Measurements from ENCODE around the gene B3GNT9.

The B3GNT9 gene, protein sequence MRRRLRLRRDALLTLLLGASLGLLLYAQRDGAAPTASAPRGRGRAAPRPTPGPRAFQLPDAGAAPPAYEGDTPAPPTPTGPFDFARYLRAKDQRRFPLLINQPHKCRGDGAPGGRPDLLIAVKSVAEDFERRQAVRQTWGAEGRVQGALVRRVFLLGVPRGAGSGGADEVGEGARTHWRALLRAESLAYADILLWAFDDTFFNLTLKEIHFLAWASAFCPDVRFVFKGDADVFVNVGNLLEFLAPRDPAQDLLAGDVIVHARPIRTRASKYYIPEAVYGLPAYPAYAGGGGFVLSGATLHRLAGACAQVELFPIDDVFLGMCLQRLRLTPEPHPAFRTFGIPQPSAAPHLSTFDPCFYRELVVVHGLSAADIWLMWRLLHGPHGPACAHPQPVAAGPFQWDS
- total RNA-seq: 5.2 to 10.2 (median 8.9) reads per million in 3 donors

DNA sequence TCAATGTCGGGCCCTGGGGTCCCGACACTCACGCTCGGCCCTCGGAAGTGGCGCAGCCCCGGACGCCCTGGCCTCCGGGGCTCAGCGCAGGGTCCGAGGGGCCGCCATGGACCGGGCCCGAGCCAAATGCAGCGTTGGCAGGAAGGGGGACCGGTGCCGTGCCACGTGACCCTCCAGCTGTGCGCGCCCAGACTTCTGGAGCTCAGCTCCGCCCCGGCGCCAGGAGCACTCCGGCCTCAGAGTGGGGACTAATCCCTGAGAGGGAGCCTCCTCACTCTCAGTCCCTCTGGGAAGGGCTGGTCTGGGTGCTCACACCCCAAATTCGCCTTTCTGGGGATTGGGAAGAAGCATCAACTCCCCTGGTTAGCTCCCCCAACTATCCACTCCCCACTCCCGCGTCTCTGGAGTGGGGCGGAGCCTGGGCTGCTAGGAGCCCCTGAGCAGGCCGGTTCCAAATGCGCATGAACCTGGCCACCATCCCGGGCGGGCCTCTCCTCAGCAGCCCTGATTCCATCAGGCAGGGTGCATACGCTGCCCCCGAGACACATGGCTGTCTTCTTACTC, at the start of gene B3GNT9:
Gene B3GNT9, minus strand, starts transcription at position 166 of the 564 bp plus-strand sequence. CDS start 513 bp downstream, outside the sequence.
- no peaks in the 10 kb centered on the region for H3K9me3 ChIP-seq (ENCODE audit: control insufficient read depth, low read length)
- peak within 1 kb of the TSS; percentile 78 for H3K4me3 ChIP-seq (ENCODE audit: insufficient read depth, low read depth, low read length, poor library complexity, severe bottlenecking)
- no peaks in the 10 kb centered on the region for H3K27me3 ChIP-seq (replicated peaks; ENCODE audit: control insufficient read depth, insufficient read depth, low read length, poor library complexity, severe bottlenecking)
- peaks cover 17% of the 10 kb centered on the region for H3K36me3 ChIP-seq (ENCODE audit: control insufficient read depth, insufficient read depth, low read length)
- no peak for DNase-seq
- peaks cover 21% of the 10 kb centered on the region for H3K4me1 ChIP-seq (ENCODE audit: control insufficient read depth, insufficient read depth, low read length, poor library complexity, severe bottlenecking)
- peak within 1 kb of the TSS; percentile 53 for H3K27ac ChIP-seq (ENCODE audit: insufficient read depth, low read length, poor library complexity, severe bottlenecking)

DNA sequence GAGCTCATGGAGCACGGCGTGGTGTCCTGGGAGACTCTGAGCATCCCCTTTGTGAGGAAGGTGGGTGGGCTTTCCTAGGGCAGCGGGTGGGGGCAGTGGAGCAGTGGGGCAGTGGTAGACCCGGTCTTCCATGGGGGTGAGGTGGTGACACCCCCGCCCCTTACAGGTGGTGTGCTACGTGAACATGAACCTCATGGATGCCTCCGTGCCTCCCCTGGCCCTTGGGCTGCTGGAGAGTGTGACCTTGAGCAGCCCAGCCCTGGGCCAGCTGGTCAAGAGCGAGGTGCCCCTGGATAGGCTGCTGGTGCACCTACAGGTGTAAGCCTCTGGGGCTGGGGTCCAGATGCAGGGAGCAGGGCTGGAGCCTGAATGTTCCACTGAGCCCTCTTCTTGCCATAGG, 49.7 kb upstream of the B3GNT9 start:
- peaks cover 52% of the 10 kb centered on the region for H3K36me3 ChIP-seq (ENCODE audit: control insufficient read depth, insufficient read depth, low read length)
- H3K4me3 ChIP-seq (ENCODE audit: insufficient read depth, low read depth, low read length, poor library complexity, severe bottlenecking): no peak overlapping the region
- DNase-seq: no peak
- H3K27ac ChIP-seq (ENCODE audit: insufficient read depth, low read length, poor library complexity, severe bottlenecking): no peak overlapping the region
- no peaks in the 10 kb centered on the region for H3K27me3 ChIP-seq (replicated peaks; ENCODE audit: control insufficient read depth, insufficient read depth, low read length, poor library complexity, severe bottlenecking)
- no peaks in the 10 kb centered on the region for H3K9me3 ChIP-seq (ENCODE audit: control insufficient read depth, low read length)
- H3K4me1 ChIP-seq (ENCODE audit: control insufficient read depth, insufficient read depth, low read length, poor library complexity, severe bottlenecking): no peaks in the 10 kb centered on the region

DNA sequence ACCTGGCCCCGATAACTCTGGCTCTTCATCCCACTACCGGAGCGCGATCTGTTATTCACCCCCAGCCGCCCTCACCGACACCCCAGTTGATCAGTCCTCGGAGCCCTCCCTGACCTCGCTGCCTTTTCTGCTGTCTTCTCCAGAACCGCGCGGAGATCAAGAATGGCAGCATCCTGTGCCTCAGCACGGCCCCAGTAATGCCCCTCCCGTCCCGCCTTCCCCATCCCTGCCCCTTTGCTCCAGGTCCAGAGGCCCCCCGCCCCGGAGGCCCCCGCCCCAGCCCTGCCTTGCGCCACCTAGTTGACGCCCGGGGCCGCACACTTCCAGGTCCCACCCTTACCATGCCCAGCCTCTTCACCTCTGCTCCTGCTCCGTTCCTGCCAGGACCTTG, 49.0 kb upstream of the B3GNT9 start:
- no peaks in the 10 kb centered on the region for H3K27me3 ChIP-seq (replicated peaks; ENCODE audit: control insufficient read depth, insufficient read depth, low read length, poor library complexity, severe bottlenecking)
- no peak overlapping the region for H3K4me3 ChIP-seq (ENCODE audit: insufficient read depth, low read depth, low read length, poor library complexity, severe bottlenecking)
- H3K27ac ChIP-seq (ENCODE audit: insufficient read depth, low read length, poor library complexity, severe bottlenecking): no peak overlapping the region
- H3K4me1 ChIP-seq (ENCODE audit: control insufficient read depth, insufficient read depth, low read length, poor library complexity, severe bottlenecking): no peaks in the 10 kb centered on the region
- H3K36me3 ChIP-seq (ENCODE audit: control insufficient read depth, insufficient read depth, low read length): peaks cover 59% of the 10 kb centered on the region
- no peak for DNase-seq
- H3K9me3 ChIP-seq (ENCODE audit: control insufficient read depth, low read length): no peaks in the 10 kb centered on the region

DNA sequence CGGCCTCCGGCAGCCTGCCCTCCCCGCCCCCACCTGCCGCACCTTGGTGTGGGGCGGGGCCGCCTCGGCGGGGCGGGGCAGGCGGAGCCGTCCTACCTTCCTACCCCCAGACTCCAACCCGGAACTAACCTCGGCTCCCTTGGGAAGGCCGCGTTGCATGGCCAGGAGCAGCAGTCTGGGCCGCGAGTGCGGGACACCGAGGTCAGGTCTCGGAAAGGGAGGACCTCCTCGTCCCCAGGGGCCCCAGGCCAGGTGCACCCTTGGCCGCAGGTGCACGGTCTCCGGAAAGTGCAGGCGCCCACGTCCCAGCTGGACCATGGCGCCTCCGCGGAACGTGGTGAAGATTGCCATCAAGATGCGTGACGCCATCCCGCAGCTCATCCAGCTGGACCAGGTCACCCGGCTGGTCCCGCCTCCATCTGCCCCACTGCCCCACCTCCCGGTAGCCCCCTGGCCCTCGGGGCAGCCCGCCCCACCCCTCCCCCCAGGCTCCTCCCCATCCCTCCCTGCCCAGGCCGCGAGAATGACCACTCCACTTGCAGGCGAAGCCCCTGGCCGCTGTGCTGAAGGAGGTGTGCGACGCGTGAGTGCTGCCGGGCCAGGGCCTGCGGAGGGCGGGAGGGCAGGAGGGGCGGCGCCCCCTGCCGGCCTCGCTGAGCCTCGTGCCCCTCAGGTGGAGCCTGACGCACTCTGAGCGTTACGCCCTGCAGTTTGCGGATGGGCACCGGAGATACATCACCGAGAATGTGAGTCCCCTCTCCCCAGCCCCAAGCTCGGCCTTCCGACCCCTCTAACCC, 48.4 kb upstream of the B3GNT9 start, which contains the start of gene ELMO3:
Gene ELMO3, plus strand, starts transcription at position 121 of the 797 bp plus-strand sequence. Its CDS starts 196 bp downstream, at position 317.
- Histone ChIP-seq H3K27ac (ENCODE audit: insufficient read depth, low read length, poor library complexity, severe bottlenecking) (peak within 1 kb of the TSS; percentile 20), H3K4me3 (ENCODE audit: insufficient read depth, low read depth, low read length, poor library complexity, severe bottlenecking) (no peak within 1 kb of the TSS), H3K27me3 (replicated peaks; ENCODE audit: control insufficient read depth, insufficient read depth, low read length, poor library complexity, severe bottlenecking) (no peaks in the 10 kb centered on the region), H3K4me1 (ENCODE audit: control insufficient read depth, insufficient read depth, low read length, poor library complexity, severe bottlenecking) (no peaks in the 10 kb centered on the region), H3K9me3 (ENCODE audit: control insufficient read depth, low read length) (no peaks in the 10 kb centered on the region), H3K36me3 (ENCODE audit: control insufficient read depth, insufficient read depth, low read length) (peaks cover 65% of the 10 kb centered on the region)
- no peak for DNase-seq

DNA sequence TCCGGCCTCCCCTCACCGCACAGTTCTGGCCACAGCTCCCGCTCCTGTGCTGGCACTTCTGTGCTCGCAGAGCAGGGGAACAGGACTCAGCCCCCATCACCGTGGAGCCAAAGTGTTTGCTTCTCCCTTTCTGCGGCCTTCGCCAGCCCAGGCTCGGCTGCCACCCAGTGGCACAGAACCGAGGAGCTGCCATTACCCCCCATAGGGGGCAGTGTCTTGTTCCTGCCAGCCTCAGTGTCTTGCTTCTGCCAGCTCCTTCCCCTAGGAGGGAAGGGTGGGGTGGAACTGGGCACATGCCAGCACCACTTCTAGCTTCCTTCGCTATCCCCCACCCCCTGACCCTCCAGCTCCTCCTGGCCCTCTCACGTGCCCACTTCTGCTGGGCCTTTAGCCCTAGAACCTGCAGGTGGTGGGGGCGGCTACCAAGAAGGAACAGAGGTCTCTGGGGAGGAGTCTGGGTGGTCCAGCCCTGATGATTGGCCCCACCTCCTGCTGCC, 47.5 kb upstream of the B3GNT9 start:
- Histone ChIP-seq H3K27ac (ENCODE audit: insufficient read depth, low read length, poor library complexity, severe bottlenecking) (peak overlapping the region; percentile 20), H3K4me3 (ENCODE audit: insufficient read depth, low read depth, low read length, poor library complexity, severe bottlenecking) (no peak overlapping the region), H3K36me3 (ENCODE audit: control insufficient read depth, insufficient read depth, low read length) (peaks cover 58% of the 10 kb centered on the region), H3K27me3 (replicated peaks; ENCODE audit: control insufficient read depth, insufficient read depth, low read length, poor library complexity, severe bottlenecking) (no peaks in the 10 kb centered on the region), H3K4me1 (ENCODE audit: control insufficient read depth, insufficient read depth, low read length, poor library complexity, severe bottlenecking) (peaks cover 9% of the 10 kb centered on the region), H3K9me3 (ENCODE audit: control insufficient read depth, low read length) (no peaks in the 10 kb centered on the region)
- no peak for DNase-seq

DNA sequence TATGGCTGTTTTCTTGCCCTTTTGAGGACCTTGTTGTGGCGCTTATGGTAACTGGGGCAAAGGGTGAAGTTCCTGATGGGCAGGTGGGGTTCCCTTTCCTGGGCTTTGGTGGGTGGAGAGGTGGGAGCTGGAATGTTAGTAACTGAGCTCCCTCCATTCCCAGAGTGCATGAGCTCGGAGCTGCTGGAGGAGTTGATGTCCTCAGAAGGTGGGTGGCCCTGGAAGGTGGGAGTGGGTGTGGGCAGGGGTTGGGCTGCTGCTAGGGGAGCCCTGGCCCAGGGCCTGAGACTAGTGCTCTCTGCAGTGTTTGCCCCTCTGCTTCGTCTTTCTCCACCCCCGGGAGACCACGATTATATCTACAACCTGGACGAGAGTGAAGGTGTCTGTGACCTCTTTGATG, 46.9 kb upstream of the B3GNT9 start:
- Histone ChIP-seq H3K4me1 (ENCODE audit: control insufficient read depth, insufficient read depth, low read length, poor library complexity, severe bottlenecking) (peaks cover 15% of the 10 kb centered on the region), H3K27me3 (replicated peaks; ENCODE audit: control insufficient read depth, insufficient read depth, low read length, poor library complexity, severe bottlenecking) (no peaks in the 10 kb centered on the region), H3K9me3 (ENCODE audit: control insufficient read depth, low read length) (no peaks in the 10 kb centered on the region), H3K4me3 (ENCODE audit: insufficient read depth, low read depth, low read length, poor library complexity, severe bottlenecking) (no peak overlapping the region), H3K36me3 (ENCODE audit: control insufficient read depth, insufficient read depth, low read length) (peaks cover 52% of the 10 kb centered on the region), H3K27ac (ENCODE audit: insufficient read depth, low read length, poor library complexity, severe bottlenecking) (peak overlapping the region; percentile 20)
- no peak for DNase-seq

DNA sequence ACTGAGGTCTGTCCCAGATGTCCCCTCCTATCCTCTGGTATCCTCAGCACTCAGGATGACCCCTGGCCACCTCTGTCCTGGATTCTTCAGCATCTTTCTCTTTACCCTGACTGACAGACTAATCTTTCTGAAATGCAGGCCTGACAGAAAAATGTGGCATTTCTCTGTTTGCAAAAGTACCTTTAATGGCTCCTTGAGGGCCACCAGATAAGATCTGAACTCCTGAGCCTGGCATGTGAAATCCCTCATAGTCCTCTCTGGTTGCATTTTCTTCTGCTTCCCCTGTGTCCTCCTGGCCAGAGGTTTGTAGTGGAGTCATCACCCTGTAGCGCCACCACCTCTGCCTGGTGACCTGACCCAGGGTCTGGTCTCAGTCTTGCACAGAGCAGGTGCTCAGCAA, 46.1 kb upstream of the B3GNT9 start:
- DNase-seq: no peak
- Histone ChIP-seq H3K27me3 (replicated peaks; ENCODE audit: control insufficient read depth, insufficient read depth, low read length, poor library complexity, severe bottlenecking) (no peaks in the 10 kb centered on the region), H3K36me3 (ENCODE audit: control insufficient read depth, insufficient read depth, low read length) (peaks cover 44% of the 10 kb centered on the region), H3K9me3 (ENCODE audit: control insufficient read depth, low read length) (no peaks in the 10 kb centered on the region), H3K27ac (ENCODE audit: insufficient read depth, low read length, poor library complexity, severe bottlenecking) (peak overlapping the region; percentile 7), H3K4me1 (ENCODE audit: control insufficient read depth, insufficient read depth, low read length, poor library complexity, severe bottlenecking) (peaks cover 20% of the 10 kb centered on the region), H3K4me3 (ENCODE audit: insufficient read depth, low read depth, low read length, poor library complexity, severe bottlenecking) (no peak overlapping the region)

DNA sequence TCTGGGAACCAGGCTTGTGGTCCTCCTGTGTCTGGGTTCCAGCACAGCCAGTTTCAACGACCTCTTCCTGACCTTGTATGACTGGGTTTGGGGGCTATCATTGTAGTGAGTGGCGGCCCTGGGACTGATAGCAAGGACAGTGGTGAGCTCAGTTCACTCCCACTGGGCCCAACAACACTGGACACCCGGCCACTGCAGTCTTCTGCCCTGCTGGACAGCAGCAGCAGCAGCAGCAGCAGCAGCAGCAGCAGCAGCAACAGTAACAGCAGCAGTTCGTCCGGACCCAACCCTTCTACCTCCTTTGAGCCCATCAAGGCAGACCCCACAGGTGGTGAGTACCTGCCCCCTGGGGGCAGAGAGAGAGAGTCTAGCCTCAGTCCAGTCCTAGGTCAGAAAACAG, 44.9 kb upstream of the B3GNT9 start:
- no peak for DNase-seq
- H3K4me3 ChIP-seq (ENCODE audit: insufficient read depth, low read depth, low read length, poor library complexity, severe bottlenecking): no peak overlapping the region
- no peaks in the 10 kb centered on the region for H3K27me3 ChIP-seq (replicated peaks; ENCODE audit: control insufficient read depth, insufficient read depth, low read length, poor library complexity, severe bottlenecking)
- peak overlapping the region; percentile 7 for H3K27ac ChIP-seq (ENCODE audit: insufficient read depth, low read length, poor library complexity, severe bottlenecking)
- H3K9me3 ChIP-seq (ENCODE audit: control insufficient read depth, low read length): no peaks in the 10 kb centered on the region
- H3K36me3 ChIP-seq (ENCODE audit: control insufficient read depth, insufficient read depth, low read length): peaks cover 42% of the 10 kb centered on the region
- H3K4me1 ChIP-seq (ENCODE audit: control insufficient read depth, insufficient read depth, low read length, poor library complexity, severe bottlenecking): peaks cover 26% of the 10 kb centered on the region

DNA sequence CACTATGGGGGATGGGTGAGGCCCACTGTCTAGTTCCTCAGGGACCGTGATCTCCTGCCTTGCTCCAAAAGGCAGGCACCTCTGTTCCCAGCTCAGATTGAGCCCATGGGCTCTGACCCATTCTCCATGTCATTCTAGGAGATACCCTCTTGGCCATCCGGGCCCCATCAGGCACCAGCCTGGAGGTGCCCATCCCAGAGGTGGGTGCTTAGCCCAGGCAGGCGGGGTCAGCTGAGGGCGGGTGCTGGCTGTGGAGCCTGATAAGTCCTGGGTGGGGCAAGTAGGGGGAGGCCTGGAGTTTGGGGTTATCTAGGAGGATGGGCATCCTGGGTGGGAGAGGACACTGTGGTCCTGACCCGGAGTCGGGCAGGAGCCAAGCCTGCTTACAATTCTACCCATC, 43.5 kb upstream of the B3GNT9 start:
- Histone ChIP-seq H3K4me3 (ENCODE audit: insufficient read depth, low read depth, low read length, poor library complexity, severe bottlenecking) (no peak overlapping the region), H3K4me1 (ENCODE audit: control insufficient read depth, insufficient read depth, low read length, poor library complexity, severe bottlenecking) (peaks cover 26% of the 10 kb centered on the region), H3K27ac (ENCODE audit: insufficient read depth, low read length, poor library complexity, severe bottlenecking) (peak overlapping the region; percentile 15), H3K27me3 (replicated peaks; ENCODE audit: control insufficient read depth, insufficient read depth, low read length, poor library complexity, severe bottlenecking) (no peaks in the 10 kb centered on the region), H3K9me3 (ENCODE audit: control insufficient read depth, low read length) (no peaks in the 10 kb centered on the region), H3K36me3 (ENCODE audit: control insufficient read depth, insufficient read depth, low read length) (peaks cover 42% of the 10 kb centered on the region)
- no peak for DNase-seq
